ENCODE measurements around the gene AWAT1. TPM values are rescaled to one million over a fixed set of nuclear protein-coding genes. Genes with fewer than 3 reads are reported as not detected.
A peak's percentile ranks its signal among the peaks of the same experiment; 100 is the strongest.
"Not testable (repeated sequence)": the region's sequence is repeated elsewhere in the genome, so short reads cannot be mapped to it uniquely, and the experiment has no call there.

Gene AWAT1
- total RNA-seq = not detected

DNA sequence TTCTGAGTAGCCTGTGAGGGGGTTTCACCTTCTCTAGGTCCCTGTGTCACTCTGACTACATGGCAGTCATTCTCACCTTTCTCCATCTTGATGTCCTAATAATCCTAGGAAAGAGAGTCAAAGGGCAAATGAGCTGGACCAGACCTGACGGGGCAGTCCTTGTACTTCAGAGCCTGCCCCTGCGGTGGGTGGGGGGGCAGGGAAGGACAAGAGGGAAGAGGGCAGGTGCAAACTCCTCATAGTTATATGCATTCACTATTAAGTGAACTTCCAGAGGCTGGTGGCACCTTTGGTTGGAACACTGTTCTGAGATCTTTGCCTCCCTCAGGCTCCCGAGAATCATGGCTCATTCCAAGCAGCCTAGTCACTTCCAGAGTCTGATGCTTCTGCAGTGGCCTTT is at the start of gene AWAT1:
AWAT1 (plus strand) TSS at position 301 of the 400 bp plus-strand sequence; CDS start at position 342, 41 bp downstream.
- ATAC-seq = no peak

DNA sequence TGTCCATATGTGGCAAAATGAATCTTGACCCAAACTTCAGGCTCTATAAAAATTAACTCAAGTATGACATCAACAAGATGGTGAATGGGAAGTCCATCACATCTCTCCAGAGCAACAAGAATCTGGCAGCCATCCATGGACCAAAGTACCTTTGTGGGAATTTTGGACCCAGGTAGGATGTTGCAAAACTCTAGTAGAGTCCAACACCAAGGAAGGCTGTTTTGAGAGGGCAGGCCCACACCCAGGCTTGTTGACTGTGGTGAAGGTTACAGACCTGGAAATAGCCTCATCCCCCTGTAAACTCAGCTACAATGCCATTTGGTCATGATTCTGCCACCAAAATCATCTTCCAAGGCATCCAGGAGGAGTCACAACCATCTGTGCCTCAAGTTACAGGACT is 44.2 kb upstream of the AWAT1 start:
- no peak for ATAC-seq

DNA sequence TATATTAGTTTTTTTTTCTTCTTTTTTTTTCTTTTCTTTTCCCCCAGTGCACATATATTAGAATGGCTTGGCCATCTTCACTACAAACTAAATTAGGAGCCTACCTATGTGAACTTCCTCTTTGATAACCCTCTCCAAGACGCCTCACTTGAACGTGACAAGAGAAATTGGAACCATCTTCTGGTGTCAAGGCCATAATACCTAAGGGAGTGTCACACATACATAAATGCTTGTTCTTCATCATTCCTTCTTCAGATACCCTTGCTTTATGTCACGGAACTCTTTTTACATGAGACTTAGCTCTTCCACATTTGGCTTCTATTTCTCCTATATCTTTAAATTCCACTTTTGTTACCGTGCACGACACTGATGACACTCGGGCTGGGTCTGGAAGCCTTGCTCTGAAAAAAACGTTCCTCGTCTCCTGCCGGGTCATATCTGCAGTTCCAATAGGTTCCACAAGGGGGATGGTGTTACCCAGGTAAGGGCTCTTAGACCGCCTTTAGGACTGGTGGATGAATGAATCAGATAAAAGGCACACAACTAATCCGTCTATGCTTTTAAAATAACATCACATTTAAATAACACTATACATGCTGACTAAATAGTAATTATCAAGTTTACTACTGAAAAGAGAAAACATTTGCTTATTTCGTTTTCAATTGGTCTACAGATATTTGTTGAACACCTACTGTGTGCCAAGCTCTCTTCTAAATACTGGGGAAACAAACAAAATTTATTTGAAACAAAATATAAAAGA is 37.3 kb upstream of the AWAT1 start:
- ATAC-seq = peak; percentile 84

DNA sequence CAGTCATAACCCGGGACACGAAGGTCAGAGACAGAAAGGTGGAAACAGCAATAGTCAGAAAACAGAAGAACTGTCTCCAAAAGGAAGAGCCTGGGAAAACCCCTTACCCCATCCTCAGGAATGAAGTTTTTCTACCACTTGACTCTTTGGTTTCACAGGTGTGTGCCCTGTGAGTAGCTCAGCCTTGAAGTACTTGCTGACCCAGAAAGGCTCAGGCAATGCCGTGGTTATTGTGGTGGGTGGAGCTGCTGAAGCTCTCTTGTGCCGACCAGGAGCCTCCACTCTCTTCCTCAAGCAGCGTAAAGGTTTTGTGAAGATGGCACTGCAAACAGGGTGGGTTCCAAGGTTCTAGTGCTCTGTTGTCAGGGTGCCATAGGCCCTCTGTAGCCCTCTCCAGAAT is 32.7 kb upstream of the AWAT1 start:
- ATAC-seq = no peak

DNA sequence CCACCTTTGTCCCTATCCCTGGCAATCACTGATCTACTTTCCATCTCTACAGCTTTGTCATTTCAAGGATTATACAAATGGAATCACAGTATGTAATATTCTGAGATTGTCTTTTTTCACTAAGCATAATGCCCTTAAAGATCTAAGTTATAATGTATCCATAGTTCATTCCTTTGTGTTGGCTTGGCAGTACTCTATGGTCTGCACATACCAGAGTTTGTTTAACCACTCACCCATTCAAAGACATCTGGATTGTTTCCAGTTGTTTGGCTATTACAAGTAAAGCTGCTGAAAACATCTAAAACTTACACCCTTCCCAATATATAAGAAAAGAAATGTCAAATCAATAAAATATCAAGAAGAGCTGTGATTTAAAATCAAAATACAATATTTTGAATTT is 26.0 kb upstream of the AWAT1 start:
- no peak for ATAC-seq

DNA sequence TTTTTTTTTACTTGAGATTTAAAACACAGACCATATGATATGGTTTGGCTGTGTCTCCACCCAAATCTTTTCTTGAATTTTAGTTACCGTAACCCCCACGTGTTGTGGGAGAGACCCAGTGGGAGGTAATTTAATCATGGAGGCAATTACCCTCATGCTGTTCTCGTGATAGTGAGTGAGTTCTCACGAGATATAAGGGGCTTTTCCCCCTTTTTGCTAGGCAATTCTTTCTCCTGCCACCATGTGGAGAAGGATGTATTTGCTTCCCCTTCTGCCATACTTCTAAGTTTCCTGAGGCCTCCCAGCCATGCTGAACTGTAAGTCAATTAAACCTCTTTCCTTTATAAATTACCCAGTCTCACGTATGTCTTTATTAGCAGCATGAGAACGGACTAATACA is 24.9 kb upstream of the AWAT1 start:
- ATAC-seq = not testable (repeated sequence)

DNA sequence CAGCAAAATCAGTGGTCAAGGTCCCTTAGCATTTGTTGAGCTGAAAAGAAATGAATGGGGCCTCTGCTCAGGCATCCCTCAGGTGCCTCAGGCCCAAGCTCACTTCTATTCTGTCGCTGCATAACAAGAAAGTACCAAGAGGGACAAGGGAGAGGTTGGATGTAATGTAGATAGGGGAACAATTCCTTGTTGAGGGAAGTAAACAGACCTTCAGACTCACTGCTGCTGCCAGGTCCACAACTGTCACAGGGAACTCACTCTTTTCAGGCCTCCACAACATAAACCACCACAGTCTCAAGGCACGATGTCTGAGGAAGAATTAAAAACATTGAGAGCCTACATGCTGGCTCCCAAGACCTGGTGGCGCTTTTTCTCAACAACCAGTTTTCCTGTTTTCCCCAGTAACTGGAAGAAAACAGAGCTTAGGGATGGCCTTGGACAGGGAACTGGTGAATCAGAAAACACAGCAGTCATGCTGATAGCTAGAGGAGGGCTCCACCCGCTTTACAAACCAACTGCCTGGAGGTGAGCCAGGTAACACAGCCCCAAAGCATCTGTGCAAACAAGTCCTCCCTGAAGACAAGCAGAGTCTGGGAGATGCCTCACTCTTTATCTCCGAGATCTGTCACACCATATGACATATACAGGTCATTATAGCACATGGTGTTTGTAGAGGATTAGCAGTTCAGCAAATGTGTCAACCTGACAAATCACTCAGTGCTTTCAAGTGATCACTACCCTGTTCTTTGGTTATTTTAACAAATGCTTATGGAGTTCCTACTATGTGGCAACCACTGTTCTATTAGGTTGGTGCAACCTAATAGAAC is 14.3 kb upstream of the AWAT1 start:
- ATAC-seq = peak; percentile 98

DNA sequence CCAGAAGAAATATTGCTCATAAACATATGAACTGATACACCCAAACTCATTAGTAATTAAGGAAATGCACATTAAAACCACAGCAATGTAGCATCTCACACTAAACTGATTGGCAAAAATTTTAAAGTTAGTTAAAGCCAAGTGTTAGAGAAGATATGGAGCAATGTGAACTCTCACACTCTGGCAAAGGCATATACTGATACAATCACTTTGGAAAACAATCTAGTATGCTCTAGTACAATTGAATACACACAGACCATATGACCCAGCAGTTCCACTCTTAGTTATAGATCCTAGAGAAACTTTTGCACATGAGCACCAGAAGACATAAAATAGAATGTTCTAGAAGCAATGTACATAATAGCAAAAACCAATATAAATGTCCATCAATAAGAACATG is 8.4 kb upstream of the AWAT1 start:
- ATAC-seq = no peak

DNA sequence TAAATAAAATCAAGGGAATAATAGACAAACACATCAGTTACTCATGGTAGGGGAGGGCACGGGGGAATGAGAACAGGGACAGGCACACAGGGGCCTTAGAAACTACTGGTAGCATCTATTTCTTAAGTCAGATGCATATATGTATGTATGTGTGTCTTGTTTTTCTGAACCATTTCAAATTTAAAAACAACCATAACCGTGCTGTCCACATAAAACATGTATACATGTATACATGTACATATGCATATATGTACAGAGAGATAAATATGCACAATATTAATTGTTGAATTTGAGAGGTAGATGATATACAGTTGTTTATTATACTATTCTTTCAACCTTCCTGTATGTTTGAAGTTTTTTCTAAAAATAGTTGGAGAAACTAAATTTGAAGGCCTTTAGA is 7.8 kb upstream of the AWAT1 start:
- no peak for ATAC-seq

DNA sequence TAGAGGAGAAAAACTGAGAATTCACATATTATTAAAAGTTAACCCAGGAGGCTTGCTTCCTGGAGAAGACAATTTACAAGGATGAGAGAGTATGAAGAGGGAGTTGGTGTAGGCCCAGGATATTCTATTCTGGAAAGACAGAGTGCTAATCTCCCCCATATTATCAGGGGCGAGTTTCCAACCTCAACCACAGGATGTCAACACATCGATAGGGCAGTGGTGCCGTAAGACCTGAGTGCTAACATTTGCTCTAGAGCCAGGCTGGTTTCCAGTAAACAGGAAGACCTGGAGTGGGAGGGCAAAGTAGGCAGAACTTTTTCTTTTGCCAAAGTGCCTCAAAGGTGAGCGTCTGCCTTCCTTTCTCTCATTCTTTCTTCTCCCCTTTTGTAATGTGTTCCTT is 2.8 kb upstream of the AWAT1 start:
- ATAC-seq = no peak

DNA sequence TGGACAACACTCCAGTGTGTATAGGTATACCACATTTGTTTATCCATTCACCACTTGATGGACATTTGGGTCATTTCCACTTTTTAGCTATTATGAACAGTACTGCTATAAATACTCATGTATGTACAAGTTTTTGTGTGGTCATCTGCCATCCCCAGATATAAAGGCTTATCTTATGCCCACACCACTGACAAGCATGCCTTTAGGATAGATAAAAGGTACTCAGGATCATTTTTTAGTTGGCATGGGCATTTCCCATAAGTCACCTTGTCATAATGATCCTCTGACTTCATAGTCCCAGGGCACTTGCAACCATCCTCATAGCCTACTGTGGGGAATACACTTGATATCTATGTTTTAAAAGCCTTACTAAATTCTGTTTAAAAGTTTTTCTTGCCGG is 6.3 kb downstream of the AWAT1 start:
- no peak for ATAC-seq

DNA sequence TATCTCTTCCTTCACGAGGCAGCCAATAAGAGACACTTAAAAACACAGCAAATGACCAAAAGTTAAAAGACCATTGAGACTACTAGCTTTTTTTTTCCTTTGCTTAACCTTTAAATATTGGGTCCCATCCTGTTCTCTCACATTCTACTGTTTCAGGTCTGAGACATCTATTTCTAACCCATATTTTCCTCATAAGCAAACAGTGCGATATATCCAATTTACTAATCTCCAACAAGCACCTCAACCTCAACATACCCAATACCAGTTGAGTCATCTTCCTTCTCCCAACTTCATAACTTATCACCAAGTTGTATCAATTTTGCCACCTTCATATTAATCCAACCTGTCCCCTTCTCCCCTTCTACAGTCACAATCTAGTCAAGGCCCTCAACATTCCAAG is 7.0 kb downstream of the AWAT1 start:
- ATAC-seq = no peak

DNA sequence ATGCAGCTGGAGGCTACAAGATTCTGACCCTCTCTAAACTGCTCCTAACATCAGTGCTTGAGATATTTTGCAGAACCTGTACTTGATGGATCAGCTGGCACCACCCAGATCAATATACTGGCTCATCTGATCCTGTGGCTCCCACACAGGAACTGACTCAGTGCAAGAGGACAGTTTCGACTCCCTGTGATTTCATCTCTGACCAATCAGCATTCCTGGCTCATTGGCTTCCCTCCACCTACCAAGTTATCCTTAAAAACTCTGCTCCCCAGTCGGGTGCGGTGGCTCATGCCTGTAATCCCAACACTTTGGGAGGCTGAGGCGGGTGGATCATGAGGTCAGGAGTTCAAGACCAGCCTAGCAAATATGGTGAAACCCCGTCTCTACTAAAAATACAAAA is 9.1 kb downstream of the AWAT1 start:
- ATAC-seq = not testable (repeated sequence)

DNA sequence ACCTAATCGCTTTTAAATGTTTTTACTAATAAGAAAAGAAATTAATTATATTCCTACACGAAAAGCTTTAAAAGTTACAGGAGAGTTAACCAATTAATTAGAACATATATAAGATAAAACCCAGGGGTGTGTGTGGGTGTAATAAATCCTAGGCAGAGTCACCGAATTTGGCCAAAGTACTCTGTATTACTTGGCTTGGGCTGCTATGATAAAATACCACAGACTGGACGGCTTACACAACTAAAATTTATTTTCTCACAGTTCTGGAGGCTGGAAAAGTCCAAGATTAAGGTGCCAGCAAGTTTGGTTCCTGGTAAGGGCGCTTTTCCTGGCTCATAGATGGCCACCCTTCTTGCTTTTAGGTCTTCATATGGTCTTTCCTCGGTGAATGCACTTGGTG is 10.4 kb downstream of the AWAT1 start:
- ATAC-seq = no peak

DNA sequence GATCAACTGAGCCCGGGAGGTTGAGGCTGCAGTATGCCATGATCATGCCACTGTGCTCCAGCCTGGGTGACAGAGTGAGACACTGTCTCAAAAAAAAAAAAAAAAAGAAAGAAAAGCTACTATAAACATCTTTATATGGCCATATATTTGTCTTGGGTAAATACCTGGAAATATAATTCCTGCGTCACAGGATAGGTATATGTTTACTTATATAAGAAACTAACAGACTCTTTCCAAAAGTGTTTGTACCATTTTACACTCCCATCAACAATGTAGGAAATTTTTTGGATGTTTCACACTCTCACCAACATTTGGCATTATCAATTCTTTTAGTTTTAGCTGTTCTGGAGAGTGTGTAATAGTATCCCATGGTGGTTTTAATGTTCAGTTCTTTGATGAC is 12.8 kb downstream of the AWAT1 start:
- ATAC-seq = no peak

DNA sequence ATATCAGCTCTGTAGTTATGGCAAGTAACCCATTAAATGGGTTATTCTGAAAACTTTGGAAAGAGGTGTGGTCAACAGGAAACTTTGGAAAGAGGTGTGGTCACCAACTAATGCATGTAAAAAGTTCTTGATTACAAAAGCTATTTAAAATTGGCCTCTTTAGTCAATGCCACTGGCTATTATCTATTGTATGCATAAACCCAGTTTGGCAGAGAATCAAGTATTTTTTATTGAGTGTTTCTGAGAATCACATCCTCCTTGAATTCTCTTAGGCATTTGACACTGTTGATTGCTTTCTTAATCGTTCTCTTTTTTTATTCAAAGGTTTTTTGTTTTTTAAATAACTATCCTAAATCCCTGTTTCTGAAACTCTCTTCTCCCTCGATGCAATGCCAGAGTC is 18.0 kb downstream of the AWAT1 start:
- peak; percentile 20 for ATAC-seq

DNA sequence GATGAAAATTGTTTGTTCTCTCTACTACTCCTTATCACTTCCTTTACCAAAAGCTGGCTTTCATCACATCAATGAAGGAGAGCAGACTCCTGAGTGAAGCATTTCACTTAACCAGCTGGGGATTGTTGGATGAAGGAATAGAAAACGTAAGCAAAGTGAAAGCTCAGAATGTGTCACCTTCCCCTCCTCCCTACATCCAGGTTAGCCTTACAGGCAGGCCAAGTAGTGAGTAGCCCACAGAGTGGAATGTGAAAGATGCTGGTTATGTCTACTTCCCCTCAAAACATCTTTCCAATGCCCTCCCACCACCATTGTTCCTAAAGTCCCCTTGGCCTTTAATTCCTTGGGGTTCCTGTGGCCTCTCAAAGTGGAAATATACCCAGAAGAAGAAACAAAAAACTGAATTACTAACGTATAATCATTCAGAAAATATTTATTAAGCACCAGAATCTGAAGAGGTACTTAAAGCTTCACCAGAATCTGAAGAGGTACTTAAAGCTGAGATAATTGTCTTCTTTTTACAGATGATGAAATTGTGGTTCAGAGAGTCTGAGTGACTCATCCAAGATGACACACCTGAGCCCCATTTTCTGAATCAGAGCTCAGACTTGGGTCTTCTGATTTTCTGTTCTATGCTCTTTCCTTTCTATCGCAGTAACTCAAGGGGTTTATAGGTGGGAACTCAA is 19.1 kb downstream of the AWAT1 start:
- peak; percentile 49 for ATAC-seq

DNA sequence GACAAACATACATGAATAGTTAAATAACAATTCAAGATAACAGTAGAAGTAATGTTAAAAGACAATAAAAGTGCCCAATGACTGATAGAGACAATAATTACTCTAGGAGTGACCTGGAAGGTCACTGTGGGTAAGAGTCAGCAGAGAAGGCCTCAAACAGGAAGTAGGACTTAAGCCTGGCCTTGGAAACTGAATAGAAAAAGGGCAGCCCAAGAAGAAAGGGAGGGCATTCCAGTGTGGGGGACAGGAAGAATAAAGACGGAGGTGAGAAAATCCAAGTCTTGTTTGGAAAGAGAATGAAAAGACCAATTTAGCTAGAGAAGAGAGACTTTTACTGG is 19.6 kb downstream of the AWAT1 start:
- ATAC-seq = peak; percentile 58

DNA sequence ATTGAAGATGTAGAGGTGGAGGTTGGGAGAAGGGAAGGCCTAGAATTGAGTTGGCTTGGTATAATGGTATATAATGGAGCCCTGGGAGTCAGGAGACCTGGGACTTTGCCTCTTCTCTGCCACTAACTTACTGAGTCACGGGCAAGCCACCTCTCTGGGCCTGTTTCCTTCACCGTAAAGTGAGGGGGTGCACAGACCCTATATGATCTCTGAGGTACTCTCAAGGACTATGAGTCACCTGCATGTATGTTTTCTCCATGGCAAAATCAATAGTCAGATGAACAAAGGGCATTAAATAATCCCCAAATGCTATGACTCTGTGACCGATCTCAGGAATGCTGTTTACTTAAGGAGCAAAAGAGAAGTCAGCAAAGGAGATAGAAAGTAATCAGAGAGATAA is 20.5 kb downstream of the AWAT1 start:
- ATAC-seq = no peak

DNA sequence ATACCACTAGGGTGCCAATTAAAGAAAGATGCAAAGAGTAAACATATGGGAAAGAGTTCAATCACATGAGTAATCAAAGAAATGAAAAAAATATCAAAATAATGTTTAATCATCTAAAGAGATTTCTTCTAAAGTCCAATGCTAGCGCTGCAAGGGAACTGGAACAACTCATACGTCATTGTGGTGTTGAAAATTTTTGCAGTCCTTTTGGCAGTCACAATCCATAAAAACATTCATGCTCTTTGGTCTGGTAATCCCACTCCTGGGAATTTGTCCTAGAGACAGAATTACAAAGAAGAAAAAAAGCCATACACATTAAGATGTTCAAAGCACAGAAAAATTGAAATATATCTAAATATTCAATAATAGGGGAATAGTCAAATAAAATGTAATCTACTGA is 21.0 kb downstream of the AWAT1 start:
- no peak for ATAC-seq

DNA sequence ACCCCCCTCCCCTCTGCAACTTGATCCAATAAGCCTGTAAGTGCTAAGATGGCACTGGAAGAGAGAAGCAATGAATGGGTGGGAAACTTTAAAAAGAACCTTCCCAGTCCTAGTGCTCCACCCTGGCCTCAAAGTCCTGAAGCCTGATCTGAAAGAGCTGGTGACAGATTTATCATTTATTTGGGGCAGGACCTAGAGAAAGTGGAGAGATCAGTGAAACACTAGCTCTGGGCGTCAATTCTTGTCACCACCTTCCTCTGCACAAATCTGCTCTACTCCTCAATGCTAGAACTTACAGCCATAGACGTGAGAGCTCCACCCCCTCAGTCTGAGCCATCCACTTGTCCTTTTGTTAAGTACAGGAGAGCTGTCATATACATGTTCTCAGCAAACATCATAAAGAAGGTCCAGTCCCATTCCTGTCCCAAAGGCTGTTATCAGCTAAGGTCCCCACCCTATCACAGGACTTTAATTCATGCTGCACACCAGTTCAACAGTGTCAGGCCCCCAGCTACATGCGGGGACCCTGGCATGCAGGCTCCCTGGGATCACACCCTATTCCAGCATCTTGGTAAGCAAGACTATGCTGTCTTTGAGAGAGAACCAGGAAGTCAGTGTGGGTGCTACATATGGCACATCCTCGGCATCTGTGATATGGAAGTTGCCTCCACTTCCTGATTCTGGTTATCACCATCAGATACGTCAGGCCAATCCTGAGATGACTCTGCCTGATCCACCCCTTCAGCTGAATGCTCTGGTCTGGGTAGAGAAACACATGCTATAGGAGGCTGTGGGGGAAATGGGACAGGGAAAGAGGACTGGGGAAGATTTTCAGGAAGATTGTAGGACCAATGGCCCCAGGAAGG is 23.2 kb downstream of the AWAT1 start:
- no peak for ATAC-seq

DNA sequence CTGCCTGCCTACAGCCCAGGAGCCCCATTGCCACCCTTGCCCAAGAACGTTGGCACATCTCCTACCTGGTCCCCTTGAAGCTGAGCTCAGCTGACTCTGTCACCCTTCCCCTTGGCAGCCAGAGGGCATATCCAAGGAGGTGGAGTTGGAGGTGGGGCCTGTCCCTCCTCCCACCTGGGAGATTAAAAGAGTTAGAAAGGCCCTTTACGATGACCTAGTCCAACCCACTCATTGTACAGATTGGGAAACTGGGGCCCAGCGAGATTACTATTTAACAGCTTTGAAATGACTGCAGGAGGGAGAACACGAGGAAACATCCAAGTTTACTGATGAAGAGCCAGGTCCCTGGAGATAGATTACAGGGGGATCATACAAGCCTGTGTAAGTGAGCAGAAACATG is 25.6 kb downstream of the AWAT1 start, which contains the start of gene P2RY4:
P2RY4 (minus strand) TSS at position 101 of the 400 bp plus-strand sequence. CDS start 580 bp downstream, outside the sequence.
- ATAC-seq = no peak

Measured in esophagus mucosa (tissue), 1 donor.